Measurements from ENCODE around the gene PRKCD. TPM values are rescaled to one million over a fixed set of nuclear protein-coding genes. Genes with fewer than 3 reads are reported as not detected.

PRKCD gene
- total RNA-seq, 1 experiment from 2014 or later, result 34.3 TPM

GRCh38 chr3:53200501-53201498 is 39.8 kb downstream of the PRKCD start:
- ChIA-PET POLR2A (ENCODE audit: unreplicated experiment) (no interaction called here), CTCF (no interaction called here)
- no peak for DNase-seq
- no peaks in the 10 kb centered on the region for H3K9me2 ChIP-seq (ENCODE audit: insufficient read depth)
- H3K27me3 ChIP-seq (ENCODE audit: insufficient read depth, low read depth), result no peaks in the 10 kb centered on the region
- no peak overlapping the region for H3K4me3 ChIP-seq
- no peak overlapping the region for H3K27ac ChIP-seq
- no peaks in the 10 kb centered on the region for H4K20me1 ChIP-seq (ENCODE audit: insufficient read depth)
- H3K36me3 ChIP-seq (ENCODE audit: low read depth), result no peaks in the 10 kb centered on the region
- intact Hi-C loops (cut with micrococcal nuclease; ENCODE audit: unreplicated experiment), result no loop called here
- H3K4me1 ChIP-seq (replicated peaks; ENCODE audit: insufficient read depth), result peaks cover 8% of the 10 kb centered on the region
- no peak overlapping the region for H2AFZ ChIP-seq
- no peak for TF ChIP-seq CTCF (conservative IDR thresholded peaks at IDR 0.05)
- TF ChIP-seq EZH2 (IDR thresholded peaks at IDR 0.05; ENCODE audit: low read depth), result no peak
- no TSS peak for BruUV-seq (replicated peaks)
- H3K9me3 ChIP-seq (ENCODE audit: insufficient read depth, low read depth), result no peaks in the 10 kb centered on the region
- no peak overlapping the region for H3K4me2 ChIP-seq
- no peaks in the 10 kb centered on the region for H3F3A ChIP-seq (ENCODE audit: insufficient read depth, low read depth)
- H3K79me2 ChIP-seq (ENCODE audit: low read depth), result no peaks in the 10 kb centered on the region

GRCh38 chr3:53202331-53203015 is 41.5 kb downstream of the PRKCD start:
- H3K4me2 ChIP-seq, result no peak overlapping the region
- H3K4me3 ChIP-seq, result no peak overlapping the region
- no peak overlapping the region for H2AFZ ChIP-seq
- no peaks in the 10 kb centered on the region for H3K4me1 ChIP-seq (replicated peaks; ENCODE audit: insufficient read depth)
- 0 out of 2 replicates have a peak, but pooled peaks cover 2% of the 10 kb centered on the region for H3K9me3 ChIP-seq (ENCODE audit: insufficient read depth, low read depth)
- intact Hi-C loops (cut with micrococcal nuclease; ENCODE audit: unreplicated experiment), result no loop called here
- DNase-seq, result no peak
- CTCF ChIA-PET, result no interaction called here
- H3K27ac ChIP-seq, result no peak overlapping the region
- no peaks in the 10 kb centered on the region for H3F3A ChIP-seq (ENCODE audit: insufficient read depth, low read depth)
- H3K36me3 ChIP-seq (ENCODE audit: low read depth), result no peaks in the 10 kb centered on the region
- no peak for TF ChIP-seq CTCF (conservative IDR thresholded peaks at IDR 0.05)
- no peak for TF ChIP-seq EZH2 (IDR thresholded peaks at IDR 0.05; ENCODE audit: low read depth)
- POLR2A ChIA-PET (ENCODE audit: unreplicated experiment), result no interaction called here
- H3K79me2 ChIP-seq (ENCODE audit: low read depth), result no peaks in the 10 kb centered on the region
- H3K9me2 ChIP-seq (ENCODE audit: insufficient read depth), result no peaks in the 10 kb centered on the region
- no peaks in the 10 kb centered on the region for H3K27me3 ChIP-seq (ENCODE audit: insufficient read depth, low read depth)
- no peaks in the 10 kb centered on the region for H4K20me1 ChIP-seq (ENCODE audit: insufficient read depth)
- BruUV-seq (replicated peaks), result no TSS peak

DNA sequence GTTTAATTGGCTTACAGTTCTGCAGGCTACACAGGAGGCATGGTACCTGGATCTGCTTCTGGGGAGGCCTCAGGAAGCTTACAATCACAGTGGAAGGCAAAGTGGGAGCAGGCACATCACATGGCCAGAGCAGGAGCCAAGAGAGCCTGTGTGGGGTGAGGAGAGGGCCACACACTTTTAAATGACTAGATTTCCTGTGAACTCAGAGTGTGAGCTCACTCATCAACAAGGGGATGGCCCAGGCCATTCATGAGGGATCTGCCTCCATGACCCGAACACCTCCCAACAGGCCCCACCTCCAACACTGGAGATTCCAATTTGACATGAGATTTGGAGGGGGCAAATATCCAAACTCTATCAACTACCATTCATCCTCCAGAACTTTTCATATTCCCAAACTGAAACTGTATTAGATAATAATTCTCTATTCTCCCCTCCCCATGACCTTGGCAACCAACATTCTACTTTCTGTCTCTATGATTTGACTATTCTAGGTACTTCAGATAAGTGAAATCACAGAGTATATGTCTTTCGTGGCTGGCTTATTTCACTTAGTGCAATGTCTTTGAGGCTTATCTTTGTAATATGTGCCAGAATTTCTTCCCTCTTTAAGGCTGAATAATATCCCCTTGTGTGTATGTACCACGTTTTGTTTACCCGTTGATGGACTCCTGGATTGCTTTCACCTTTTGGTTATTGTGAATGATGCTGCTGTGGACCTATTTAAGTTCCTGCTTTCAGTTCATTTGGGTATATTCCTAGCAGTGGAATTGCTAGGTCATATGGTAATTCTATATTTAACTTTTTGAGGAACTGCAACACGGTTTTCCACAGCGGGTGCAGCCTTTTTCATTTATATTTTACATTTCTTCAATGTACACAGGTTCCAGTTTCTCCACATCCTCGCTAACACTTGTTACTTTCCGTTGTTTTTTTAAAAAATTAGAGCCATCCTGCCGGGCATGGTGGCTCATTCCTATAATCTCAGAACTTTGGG is 51.0 kb downstream of the PRKCD start:
- no peaks in the 10 kb centered on the region for H3K36me3 ChIP-seq (ENCODE audit: low read depth)
- DNase-seq, result no peak
- peaks cover 6% of the 10 kb centered on the region; the same call in 1 of the 2 replicates for H3K9me3 ChIP-seq (ENCODE audit: insufficient read depth, low read depth)
- CTCF ChIA-PET, result no interaction called here
- no peaks in the 10 kb centered on the region for H3K79me2 ChIP-seq (ENCODE audit: low read depth)
- no TSS peak for BruUV-seq (replicated peaks)
- no peaks in the 10 kb centered on the region for H3K4me1 ChIP-seq (replicated peaks; ENCODE audit: insufficient read depth)
- H4K20me1 ChIP-seq (ENCODE audit: insufficient read depth), result no peaks in the 10 kb centered on the region
- no peak overlapping the region for H3K4me3 ChIP-seq
- POLR2A ChIA-PET (ENCODE audit: unreplicated experiment), result interaction anchor here (0.7 kb wide), 1 partner anchor 510 kb away, joined by 11 read pairs; no protein-coding TSS in a partner anchor
- H3K4me2 ChIP-seq, result no peak overlapping the region
- intact Hi-C loops (cut with micrococcal nuclease; ENCODE audit: unreplicated experiment), result no loop called here
- H3K27me3 ChIP-seq (ENCODE audit: insufficient read depth, low read depth), result no peaks in the 10 kb centered on the region
- H3K27ac ChIP-seq, result no peak overlapping the region
- H3K9me2 ChIP-seq (ENCODE audit: insufficient read depth), result no peaks in the 10 kb centered on the region
- H2AFZ ChIP-seq, result no peak overlapping the region
- H3F3A ChIP-seq (ENCODE audit: insufficient read depth, low read depth), result 0 out of 2 replicates have a peak, but pooled peaks cover 6% of the 10 kb centered on the region
- TF ChIP-seq EZH2 (IDR thresholded peaks at IDR 0.05; ENCODE audit: low read depth) (no peak), CTCF (conservative IDR thresholded peaks at IDR 0.05) (no peak)
